HG03457 (cell line): Measurements from ENCODE around the gene FZD10.

ENCODE experiments used
- ATAC-seq: cut with Tn5 transposase; IDR thresholded peaks from one replicate; pipeline ENCODE4 v1.9.1; 2021; ENCODE audit warnings: moderate number of reproducible peaks; ENCODE audit not compliant: unreplicated experiment

The FZD10 gene

DNA sequence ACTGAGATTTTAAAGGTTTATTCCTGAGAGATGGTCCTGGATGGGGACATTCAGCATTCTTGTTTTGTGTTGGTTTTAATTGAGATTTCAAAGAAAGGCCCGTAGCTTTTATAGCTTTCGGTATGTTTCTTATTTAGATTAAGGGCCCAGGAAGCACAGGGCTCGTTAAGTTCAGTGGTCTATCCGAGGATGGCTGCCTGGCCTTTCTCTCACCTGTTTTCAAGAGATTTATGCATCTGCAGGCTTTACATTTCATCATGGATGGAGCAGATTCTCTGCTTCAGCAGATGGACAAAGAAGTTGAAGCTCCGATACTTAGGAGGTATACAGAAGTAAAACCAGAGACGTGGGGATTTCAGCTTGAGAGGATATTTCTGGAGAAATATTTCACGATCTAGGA, 16.0 kb downstream of the FZD10 start:
- no peak for ATAC-seq

DNA sequence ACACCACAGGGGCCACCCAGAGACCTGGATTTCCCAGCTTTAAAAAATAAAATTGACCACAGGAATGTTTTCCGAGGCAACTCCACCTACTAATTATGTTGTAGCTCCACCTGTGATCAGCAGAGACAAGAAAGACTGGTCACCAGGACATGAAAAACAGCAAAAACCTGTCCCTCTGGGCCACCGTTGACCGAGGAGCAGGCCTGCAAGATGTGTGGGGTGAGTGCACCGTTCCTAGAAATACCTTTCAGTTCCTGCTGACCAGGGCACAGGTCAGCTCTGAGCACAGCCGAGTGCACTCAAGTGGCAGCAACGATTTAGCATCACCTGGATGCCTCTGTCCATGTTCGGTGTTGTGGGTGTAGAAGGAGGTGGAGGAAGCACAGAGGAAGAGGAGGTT, 16.9 kb downstream of the FZD10 start:
- ATAC-seq: no peak

DNA sequence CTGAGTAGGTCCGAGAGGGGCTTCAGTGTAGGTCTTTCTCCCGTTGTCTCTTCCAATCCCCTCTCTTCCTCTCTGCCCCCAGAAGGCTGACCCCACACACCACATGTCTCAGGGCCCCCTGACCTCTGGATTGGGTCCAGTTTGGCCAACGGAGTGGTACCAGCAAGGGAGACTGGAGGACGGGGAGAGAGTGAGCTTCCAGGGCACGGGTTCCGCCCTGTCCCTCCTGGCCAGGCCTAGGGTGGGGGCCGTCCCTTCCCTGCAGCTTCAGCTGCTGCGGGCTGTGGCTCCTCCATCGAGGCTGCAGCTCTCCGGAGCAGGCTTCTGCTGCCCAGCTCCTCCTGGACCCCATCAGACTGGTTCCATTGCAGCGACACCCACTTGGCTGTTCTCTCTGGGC, 17.4 kb downstream of the FZD10 start:
- no peak for ATAC-seq

DNA sequence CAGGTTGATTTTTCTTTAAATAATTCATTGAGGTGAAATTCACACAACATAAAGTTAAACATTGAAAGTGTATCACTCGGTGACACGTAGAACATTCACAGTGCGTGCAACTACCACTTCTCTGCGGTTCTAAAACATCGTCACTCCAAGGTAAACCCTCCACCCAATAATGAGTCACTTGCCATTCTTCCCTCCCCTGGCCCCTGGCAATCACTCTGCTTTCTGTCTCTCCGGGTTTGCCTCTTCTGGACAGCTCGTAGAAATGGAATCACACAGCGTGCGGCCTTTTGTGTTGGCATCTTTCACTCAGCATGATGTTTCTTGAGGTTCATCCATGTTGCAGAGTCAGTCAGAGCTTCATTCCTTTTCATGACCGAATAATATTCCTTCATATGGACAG, 18.9 kb downstream of the FZD10 start:
- no peak for ATAC-seq

DNA sequence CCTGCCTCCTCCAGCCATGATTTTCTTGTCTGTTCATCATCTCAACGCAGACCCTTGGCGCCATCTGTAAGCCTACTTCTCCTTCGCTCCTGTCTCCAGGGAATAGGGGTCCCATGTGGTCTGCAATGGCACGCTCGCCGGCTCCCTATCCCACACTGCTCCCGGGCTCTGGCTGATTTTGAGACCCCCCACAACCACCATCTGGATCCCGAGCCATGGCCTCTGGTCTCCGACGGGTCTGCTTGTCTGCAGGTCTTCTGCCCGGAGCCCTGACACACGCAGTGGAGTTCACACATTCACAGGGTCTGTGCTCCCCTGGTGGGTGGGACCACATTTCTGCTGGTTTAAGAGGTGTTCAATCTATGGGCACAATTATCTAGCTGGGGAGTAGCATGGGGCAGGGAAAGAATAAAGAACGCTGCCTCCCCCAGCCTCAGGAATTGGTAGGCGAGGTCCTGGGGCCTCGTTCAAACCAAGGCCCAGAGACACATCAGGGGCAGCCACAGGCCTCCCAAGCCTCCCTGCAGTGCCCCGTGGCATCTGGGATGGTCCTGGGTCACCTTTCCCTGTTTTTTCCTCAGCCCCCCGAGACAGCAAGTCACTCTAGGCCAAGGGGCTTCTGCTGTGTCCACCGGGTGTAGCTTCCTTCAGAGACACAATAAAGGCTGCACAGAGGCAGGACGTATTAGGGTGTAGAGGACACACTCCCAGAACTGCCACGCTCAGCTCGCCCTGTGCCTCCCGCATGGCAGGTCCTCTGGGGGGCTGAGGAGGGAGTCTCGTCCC, 21.5 kb downstream of the FZD10 start:
- ATAC-seq: no peak

DNA sequence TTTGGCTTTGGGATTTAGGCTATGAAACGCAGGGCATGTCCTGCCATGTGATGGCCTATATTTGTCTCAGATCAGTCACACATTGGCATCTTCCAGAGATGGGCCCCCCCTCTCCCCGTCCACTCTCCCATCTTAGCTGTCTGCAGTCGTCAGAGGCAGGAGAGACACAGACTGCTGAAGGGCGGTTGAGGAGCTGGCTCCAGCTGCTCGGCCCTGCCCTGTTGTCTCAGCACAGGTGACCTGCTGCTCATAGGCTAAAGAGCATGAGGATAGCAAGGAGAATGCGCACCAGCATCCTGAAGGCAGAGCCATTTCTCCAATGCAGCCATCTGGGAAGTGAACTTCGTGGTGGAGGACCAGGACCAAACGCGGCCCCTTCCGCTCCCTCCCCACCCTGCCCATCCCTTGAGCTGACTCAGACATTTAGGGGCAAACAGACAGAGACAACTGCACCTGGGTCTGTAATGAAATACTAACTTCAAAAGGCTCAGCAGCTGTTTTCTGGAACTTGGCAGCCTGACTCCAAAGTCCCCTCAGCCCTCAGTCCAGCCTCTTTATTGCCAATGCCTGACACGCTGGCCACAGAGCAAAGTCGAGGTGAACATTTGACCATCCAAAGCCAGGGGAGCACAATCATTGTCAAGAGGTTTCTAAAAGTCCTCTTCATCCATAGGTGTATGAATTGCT, 22.3 kb downstream of the FZD10 start:
- no peak for ATAC-seq

DNA sequence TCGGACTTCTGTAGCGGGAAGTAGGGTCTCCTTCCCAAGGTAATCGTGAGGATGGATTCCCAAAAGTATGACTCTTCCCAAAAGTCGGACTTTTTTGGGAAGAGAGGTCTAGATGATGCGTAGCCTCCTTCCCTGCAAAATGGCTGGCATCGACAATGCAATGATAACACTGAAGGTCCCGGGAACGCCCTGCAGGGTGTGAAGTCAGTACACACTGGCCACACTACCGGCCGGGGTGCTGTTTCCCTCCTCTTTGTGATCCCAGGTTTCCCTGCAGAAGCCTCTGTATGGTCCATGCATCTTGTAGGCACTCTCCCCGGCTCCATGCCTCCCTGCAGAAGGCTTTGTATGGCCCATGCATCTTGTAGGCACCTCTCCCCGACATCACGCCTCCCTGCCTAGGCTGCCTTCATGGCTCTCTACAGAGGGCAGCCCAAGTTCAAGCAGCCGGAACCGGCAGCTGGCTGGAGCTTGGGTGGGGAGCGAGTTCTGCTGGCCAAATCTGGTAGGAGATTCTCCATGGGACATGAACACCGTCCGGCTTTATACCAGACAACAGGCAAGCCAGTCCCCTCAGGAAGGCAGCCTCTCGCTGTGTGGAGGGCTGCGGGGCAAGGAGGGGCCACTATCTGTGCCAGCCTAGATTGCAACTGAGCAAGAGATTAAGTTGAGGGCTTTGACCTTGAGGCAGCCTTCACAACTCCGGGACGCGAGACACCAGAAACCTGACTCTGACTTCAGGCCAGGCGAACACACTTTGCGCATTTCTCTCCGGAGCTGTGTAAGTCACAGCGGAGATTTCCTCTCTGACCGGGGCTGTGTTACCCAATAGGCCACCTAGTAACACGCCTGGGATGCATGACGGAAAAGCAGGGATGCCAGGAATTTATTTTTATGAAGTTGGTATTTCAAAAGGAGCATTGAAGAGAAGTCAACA, 23.5 kb downstream of the FZD10 start:
- no peak for ATAC-seq

DNA sequence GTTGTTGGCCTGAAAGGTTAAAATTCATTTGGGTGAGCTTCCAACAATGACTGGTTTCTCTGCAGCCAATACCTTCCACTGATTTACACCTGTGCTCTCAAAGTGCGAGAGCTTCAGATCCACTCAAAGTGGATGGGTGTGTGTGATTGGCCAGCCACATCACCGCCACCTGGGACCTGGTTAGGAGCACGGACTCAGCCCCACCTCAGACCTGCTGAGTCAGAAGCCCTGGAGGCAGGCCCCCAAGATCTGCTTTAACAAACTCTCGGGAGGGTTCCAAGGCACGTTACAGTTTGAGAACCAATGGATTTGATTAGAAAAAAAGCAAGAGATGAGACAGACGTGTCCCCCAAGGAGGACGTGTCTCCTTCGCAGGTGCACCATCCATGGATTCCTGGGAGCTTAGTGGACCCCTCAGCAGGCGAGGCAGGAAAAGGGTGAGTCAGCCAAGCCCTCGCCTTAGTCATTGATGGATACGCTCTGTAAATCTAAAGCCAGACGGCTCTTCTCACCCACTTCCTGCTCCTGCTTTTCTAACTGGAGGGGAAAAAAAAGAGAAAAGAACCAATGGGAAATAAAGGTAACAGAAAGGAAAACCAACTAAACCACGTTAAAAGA, 24.5 kb downstream of the FZD10 start:
- ATAC-seq: no peak

DNA sequence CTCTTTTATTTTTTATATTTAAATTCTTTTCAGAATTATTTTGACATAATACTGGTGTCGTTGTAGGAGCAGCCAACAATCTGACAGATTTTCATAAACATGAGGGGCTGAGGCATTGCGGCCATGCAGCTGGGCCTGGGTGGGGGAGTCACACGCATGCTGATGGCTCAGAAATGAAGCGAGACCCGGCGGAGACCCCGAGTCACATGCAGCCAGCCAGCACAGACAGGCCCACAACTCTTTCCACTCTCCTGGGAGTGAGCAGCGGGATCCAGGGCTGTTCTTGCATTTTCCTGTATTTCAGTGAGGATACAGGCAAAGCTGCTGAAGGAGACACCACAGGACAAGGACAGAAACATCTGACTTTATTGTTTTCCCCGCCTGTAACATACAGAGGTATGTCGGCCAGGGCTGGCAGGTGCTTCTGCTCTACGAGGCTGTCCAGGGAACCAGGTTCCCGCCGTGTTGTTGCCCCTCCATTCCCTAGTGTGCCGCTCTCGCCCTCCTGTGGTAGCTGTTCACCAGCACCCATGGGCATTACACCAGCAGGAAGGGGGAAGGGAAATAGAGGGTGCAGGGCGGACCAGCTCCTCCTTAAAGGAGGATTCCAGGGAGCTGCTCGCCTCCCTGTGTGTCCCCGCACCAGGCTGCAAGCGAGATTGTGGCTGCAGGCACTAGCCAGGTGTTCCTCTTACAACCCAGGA, 30.5 kb downstream of the FZD10 start:
- ATAC-seq: no peak

DNA sequence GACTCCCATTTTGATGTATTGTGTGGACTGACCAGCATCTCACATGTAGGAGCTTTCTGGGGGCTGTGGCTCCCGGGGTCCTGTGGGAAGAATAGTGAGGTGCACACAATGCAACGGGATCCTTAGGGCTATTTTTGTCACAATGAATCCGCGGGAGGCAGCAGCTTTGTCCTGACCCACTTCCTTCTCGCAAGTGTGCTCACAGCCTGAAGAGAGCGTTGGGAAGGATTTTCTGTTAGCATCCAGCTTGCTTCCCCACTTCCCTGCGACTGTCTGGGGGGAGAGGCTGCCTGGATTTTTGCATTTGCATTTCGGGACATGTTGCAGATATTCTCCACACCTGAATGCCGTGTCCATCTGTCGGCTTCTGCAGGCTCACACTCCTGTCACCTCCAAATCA, 31.9 kb downstream of the FZD10 start:
- no peak for ATAC-seq

DNA sequence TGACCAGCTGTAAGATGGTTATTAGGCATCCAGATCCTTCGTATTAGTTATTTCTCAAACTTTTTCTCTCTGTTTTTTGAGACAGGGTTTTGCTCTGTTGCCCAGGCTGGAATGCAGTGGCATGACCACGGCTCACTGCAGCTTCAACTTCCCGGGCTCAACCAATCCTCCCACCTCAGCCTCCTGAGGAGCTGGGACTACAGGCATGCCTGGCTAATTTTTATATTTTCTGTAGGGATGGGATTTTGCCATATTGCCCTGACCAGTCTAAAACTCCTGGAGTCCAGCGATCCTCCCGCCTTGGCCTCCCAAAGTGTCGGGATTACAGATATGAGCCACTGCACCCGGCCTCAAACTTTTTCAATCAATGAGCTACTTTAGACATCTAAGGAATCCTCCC, 33.1 kb downstream of the FZD10 start:
- no peak for ATAC-seq

DNA sequence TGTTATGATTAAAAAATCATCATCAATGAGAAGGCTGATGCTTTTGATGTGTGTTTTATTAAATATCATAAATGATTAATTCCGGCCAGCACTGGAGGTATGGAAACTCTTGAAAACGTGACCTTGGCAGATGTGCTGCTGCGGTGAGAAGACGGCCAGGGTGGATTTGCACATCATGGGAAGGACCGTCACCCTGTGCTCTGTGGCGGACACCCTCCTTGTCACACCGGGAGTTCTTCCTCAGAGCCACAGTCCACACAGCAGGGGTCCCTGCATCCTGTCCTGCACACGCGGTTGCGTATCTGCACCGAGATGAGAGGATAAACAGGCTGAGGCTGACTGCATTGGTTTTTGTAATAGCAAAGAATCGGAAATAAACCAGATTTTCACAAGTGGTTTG, 33.5 kb downstream of the FZD10 start:
- no peak for ATAC-seq

DNA sequence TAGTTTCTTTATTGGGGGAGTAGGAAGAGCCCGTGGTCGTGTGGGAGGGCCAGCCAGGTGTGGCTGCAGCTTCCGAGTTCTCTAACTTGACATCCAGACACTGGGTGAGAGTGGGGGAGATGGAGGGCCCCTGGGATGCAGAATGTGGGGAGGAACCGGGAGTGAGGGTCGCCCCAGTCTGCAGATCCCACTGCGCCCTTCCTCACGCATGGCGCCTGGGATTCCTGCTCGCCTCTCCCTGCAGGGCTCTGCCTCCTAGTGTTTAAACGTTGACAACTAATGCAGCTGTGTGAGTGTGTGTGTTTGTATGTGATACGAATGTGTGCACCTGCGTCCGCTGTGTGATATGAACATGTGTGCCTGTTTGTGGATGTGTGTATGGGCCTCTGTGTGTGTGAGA, 34.6 kb downstream of the FZD10 start:
- ATAC-seq: no peak

DNA sequence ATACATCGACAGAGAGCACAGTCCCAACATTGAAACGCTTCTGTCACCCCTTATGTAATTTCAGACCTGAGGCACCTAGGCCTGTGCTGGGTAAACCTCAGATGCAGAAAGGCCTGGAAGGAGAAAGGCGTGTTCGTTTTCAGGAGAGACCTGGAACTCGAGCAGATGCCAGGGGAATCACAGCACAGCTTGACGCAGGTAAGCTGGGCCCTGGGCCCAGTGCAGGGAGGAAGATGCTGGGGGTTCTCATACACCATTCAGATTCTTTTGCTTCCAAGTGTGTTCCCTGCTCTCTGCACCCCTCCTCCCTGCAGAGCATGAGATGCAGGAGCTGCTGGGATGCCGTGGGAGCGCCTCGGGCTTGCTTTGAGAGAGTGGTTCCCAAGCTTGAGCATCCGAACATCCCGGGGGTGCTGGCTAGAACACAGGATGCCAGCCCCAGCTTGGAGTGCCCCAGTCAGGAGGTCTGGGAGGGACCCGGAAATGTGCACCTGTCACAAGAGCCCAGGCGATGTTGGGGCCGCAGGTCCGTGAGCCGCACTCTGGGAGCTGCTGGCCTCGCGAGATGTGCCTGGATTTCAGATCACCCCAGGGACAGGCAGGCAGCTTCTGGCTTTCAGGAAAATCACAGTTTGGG, 35.9 kb downstream of the FZD10 start:
- no peak for ATAC-seq

DNA sequence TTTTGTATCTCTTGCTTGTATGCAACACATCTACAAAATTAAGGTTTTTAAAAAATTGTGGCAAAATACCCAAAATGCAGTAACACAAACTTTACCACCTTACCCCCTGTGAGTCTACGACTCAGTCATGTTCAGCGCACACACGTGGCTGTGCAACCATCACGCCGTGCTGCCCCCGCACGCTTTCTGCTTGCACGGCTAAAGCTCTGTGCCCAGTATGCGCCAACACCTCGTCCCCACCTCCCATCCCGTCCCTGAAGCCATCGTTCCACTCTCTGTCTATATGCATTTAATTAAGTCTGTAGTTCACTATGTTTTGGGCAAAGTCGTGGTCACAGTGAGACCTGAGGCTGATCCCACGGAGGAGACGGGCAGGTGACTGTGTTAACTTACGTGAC, 36.4 kb downstream of the FZD10 start:
- ATAC-seq: no peak

DNA sequence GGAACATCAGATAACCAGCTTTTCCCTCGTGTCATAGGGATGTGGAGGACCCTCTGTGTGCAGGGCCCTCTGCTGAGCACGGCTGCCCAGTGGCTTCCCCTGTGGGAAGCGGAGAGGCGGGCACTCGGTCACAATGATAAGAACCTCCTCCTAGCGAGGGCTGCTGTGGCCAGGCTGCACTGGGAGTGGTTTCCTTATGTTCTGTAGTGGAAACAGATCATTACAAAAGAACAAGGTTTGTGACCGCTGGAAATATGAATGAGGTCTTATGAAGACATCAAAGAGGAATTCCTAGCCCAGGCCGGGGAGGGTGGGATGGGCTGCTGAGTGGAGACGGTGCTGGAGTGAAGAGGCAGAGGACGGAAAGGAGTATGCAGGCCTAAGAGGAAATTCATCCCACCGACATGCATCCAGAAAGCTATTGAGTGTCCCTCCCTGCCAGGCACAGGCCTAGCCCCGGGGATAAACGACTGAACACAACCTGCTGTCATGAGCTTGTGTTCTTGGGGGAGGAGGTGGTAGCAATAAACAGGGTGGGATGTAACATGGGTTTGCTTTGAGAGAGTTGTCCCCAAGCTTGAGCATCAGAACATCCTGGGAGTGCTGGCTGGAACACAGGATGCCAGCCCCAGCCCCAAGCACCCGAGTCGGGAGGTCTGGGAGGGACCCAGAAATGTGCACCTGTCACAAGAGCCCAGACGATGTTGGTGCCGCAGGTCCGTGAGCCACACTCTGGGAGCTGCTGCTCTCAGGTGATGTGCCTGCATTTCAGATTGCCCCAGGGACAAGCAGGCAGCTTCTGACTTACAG, 37.5 kb downstream of the FZD10 start:
- no peak for ATAC-seq

DNA sequence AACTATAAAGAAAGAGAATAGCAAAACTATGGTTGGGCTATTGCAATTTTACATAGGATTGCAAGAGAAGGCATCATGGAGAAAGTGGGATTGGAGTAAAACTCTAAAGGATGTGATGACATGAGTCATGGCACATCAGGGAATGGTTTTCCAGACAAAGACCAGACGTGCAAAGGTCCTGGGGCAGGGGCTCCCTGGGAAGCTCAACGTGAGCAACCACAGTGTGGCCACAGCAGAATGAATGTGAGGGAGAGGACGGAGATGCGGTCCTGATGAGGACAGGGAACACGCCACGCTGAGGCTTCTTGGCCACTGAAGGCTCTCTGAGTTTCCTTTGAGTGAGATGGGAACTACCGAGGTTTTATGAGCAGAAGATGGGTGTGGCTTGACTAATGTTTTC, 38.2 kb downstream of the FZD10 start:
- no peak for ATAC-seq

DNA sequence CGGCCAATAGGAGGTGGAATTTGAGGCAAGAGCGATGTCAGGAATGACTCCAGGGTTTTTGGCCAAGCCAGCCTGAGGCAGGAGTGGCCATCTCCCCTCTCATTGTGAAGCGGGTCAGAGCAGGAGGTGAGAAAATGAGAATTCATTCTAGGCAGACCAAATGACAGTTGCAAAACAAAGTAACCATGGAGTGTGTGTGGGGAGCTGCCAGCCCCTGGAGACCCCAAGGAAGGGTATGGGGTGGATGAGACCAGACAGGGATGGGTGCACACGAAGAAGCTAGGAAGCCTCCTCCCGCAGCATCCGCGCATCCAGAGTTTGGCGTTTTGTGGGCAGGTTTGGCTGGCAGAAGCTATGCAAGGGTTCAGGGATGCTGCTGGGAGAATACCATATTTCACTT, 38.8 kb downstream of the FZD10 start:
- ATAC-seq: no peak

DNA sequence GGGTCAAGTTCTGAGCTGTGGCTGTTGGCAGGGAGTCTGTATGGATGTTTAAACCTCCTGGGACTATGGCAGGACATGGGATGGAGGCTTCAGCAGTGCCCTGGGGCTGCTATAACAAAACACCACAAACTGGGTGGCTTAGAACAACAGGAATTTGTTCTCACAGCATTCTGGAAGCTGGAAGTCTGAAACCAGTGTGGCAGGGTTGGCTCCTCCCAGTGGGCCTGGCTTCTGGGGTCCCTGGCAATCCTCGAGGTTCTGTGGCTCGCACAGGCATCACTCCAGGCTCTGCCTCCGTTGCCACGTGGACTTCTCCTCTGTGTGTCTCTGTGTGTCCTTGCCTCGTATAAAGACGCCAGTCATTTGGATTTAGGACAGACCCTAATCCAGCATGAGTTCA, 39.9 kb downstream of the FZD10 start:
- ATAC-seq: no peak
